Lower leg skin (tissue), 4 donors: Measurements from ENCODE around the gene TMEM187. TPM values are rescaled to one million over a fixed set of nuclear protein-coding genes. Genes with fewer than 3 reads are reported as not detected.

Experiments used
- DNase-seq, 2 donors: peaks; one replicate each; pipeline ENCODE4 v3.0.0-alpha.2; 2019; ENCODE audit warnings: low spot score in 2 of 2
- H3K4me3 ChIP-seq: fragments of 200-600 bp; sonication (generic); 2 replicates; pipeline ENCODE4 v1.5.1; 2017; ENCODE audit warnings: mild to moderate bottlenecking, low read depth; ENCODE audit not compliant: poor library complexity, severe bottlenecking
- POLR2A ChIP-seq, 2 donors: fragments of 450-650 bp; IDR thresholded peaks; one replicate each; pipeline ENCODE4 v1.6.1; 2016 to 2017; ENCODE audit warnings: antibody characterized with exemption in 2 of 2, mild to moderate bottlenecking in 1 of 2, moderate library complexity in 1 of 2
- WGBS, 2 donors: methylation state at CpG; one replicate each; pipeline ENCODE4 v1.1.5; 2018; 5-methylcytosine and 5-hydroxymethylcytosine counted together
- intact Hi-C: fragments of 100-400 bp; cut with DNase I; formaldehyde crosslinking; loops from one replicate; pipeline ENCODE4 v1.15.0; 2023; ENCODE audit warnings: low total_unique reads
- total RNA-seq, 4 donors: library from RNA; depleted of rRNA; stranded (reverse); fragments of >200 nt; gene quantifications; one replicate each; pipeline ENCODE4 v1.1.0, GENCODE V29; 2016
- TF ChIP-seq, protein P1 (sequence below), 3 donors: fragments of 450-650 bp; IDR thresholded peaks; one replicate each; pipeline ENCODE4 v1.5.1; 2016; ENCODE audit warnings: antibody characterized with exemption in 3 of 3, mild to moderate bottlenecking in 3 of 3, moderate library complexity in 2 of 3

The TMEM187 gene
- total RNA-seq, 4 donors from 2014 or later: 10.1 to 21.6 (median 14.4) TPM

DNA sequence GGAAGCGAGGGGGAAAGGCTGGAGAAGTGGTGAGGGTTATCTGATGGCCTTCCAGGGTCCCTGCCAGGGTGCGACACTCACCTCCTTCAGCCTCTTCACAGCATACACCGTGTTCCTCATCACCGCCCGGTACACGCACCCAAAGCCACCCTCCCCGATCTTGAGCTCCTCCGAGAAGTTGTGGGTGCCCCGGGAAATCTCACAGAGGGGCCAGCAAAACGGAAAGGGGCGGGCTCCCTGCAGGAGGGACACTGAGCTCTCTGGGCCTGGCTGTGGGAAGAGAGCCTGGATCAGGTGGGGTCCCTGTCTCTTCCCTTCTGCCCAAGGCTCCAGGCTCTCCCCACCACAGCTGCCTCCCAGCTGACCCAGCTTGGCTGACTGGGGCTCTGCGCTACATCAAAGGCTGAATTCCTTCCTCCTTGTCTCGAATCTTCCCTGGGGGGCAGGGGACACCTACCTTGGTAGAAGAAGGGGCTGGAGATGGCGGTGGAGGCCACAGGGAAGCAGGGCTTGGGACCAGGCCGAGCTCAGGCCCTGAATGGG is 46.0 kb downstream of the TMEM187 start:
- no peak for TF ChIP-seq POLR2A (IDR thresholded peaks at IDR 0.05)
- TF ChIP-seq, protein P1, sequence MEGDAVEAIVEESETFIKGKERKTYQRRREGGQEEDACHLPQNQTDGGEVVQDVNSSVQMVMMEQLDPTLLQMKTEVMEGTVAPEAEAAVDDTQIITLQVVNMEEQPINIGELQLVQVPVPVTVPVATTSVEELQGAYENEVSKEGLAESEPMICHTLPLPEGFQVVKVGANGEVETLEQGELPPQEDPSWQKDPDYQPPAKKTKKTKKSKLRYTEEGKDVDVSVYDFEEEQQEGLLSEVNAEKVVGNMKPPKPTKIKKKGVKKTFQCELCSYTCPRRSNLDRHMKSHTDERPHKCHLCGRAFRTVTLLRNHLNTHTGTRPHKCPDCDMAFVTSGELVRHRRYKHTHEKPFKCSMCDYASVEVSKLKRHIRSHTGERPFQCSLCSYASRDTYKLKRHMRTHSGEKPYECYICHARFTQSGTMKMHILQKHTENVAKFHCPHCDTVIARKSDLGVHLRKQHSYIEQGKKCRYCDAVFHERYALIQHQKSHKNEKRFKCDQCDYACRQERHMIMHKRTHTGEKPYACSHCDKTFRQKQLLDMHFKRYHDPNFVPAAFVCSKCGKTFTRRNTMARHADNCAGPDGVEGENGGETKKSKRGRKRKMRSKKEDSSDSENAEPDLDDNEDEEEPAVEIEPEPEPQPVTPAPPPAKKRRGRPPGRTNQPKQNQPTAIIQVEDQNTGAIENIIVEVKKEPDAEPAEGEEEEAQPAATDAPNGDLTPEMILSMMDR (IDR thresholded peaks at IDR 0.05): no peak
- 70 to 85% methylated on average over 2 to 15 of the region's 15 CpGs for WGBS, 2 donors
- H3K4me3 ChIP-seq: no peak overlapping the region
- intact Hi-C loops: no loop called here
- no peak for DNase-seq

DNA sequence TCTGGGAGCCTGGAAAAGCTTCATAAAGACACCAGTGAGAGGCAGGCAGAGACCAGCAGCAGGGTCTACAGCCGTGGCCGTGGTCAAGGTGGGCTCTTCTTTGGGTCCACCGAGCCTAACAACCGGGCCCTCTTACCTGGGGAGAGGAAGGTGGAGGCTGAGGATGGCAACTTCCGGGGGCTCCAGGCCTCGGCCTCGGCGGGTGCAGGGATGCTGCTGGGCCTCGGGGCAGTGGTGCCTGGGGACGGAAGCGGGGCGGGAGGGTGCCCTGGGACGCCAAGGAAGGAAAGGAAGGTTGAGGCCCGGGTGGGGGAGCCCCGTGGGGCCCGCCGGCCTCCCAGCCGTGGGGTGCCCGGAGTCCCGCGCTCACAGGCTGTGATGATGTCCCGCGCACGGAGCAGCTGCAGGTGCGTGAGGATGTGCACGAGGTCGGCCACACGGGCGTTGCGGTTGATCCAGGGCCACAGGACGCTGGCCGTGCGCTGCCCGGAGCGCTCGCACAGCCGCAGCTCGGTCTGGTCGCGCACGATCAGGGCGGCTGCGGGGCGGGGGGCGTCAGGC is 46.6 kb downstream of the TMEM187 start:
- intact Hi-C loops: no loop called here
- peak overlapping the region; percentile 36 for H3K4me3 ChIP-seq
- WGBS, 2 donors: 54% methylated on average over 31 of the region's 45 CpGs; no CpG with 5 or more reads in 1 of the 2 donors
- TF ChIP-seq, protein P1 (IDR thresholded peaks at IDR 0.05): no peak
- TF ChIP-seq POLR2A (IDR thresholded peaks at IDR 0.05): no peak
- DNase-seq: no peak

DNA sequence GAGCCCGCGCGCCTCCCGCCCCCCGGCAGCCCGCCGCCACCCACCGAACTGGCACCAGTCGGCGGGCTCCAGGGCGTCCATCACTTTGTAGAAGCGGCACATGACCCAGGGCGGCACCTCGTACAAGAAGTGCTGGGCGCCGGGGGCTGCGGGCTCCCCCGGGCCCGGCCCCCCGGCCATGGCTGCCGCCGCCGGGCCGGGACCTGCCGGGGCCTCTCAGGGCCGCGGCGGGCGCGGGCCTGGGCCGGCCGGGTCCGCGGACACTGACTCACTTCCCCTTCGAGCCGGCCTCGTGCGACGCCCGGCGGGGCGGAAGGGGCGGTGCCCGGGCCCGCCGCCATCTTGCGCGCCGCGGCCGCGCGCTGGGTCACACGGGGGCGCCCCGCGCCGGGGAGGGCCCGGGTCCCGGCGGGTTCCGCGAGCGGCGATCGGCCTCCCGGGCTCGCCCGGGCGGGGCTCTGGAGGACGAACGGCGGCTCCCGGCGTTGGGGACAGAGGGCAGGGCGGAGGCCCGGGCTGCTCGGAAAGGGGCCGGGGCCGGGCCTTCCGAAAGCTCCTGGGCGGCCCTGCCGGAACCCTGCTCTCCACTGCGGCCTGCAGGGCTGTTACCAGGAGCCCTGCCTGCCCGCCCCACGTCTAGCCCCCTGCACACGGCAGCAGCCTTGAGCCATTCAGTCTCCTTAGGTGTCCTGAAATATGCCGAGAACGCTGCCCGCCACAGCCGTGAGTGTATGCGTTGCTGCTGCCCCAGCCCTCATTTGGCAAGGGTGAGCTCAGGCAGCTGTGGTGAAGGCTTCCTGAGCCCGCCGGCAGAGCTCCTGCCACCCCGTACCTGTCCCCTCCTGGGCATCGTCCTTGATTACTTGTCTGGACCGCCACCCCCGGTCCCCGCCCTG is 47.3 kb downstream of the TMEM187 start, which contains the start of gene IRAK1:
IRAK1 (minus strand) TSS at position 270 of the 896 bp plus-strand sequence; CDS start at position 180, 90 bp downstream.
- DNase-seq: no peak
- 33% methylated on average over 21 of the region's 99 CpGs; no CpG with 5 or more reads in 1 of the 2 donors for WGBS, 2 donors
- intact Hi-C loops: no loop called here
- peak within 1 kb of the TSS; percentile 36 for H3K4me3 ChIP-seq
- TF ChIP-seq, protein P1 (IDR thresholded peaks at IDR 0.05): no peak
- TF ChIP-seq POLR2A (IDR thresholded peaks at IDR 0.05): no peak

- WGBS, 2 donors: 53 to 70% methylated on average over 9 of the region's 9 CpGs
- no peak for TF ChIP-seq POLR2A (IDR thresholded peaks at IDR 0.05)
- TF ChIP-seq, protein P1 (IDR thresholded peaks at IDR 0.05): no peak
- H3K4me3 ChIP-seq: no peak overlapping the region
- no peak for DNase-seq
- intact Hi-C loops: no loop called here
Observed at GRCh38 chrX:154020536-154021115, 48.1 kb downstream of the TMEM187 start.

GRCh38 chrX:154021131-154021611 is 48.6 kb downstream of the TMEM187 start:
- intact Hi-C loops: no loop called here
- H3K4me3 ChIP-seq: no peak overlapping the region
- no peak for TF ChIP-seq POLR2A (IDR thresholded peaks at IDR 0.05)
- TF ChIP-seq, protein P1 (IDR thresholded peaks at IDR 0.05): no peak
- DNase-seq: no peak
- 68 to 72% methylated on average over 2 to 10 of the region's 11 CpGs for WGBS, 2 donors
